Type B pancreatic cell (in vitro differentiated cells): ENCODE results near the gene SMCP. TPM values are rescaled to one million over a fixed set of nuclear protein-coding genes. Genes with fewer than 3 reads are reported as not detected.

ENCODE experiments used
- DNase-seq: peaks from one replicate; pipeline ENCODE4 v3.0.0; 2021; ENCODE audit warnings: mixed read lengths; ENCODE audit not compliant: unreplicated experiment; ENCODE audit errors: extremely low spot score
- H3K27ac Mint-ChIP-seq: 2 replicates; pipeline ENCODE4 v1.8.0; 2021; ENCODE audit warnings: mild to moderate bottlenecking, mixed read lengths
- H3K27me3 Mint-ChIP-seq: 2 replicates; pipeline ENCODE4 v1.8.0; 2021; ENCODE audit warnings: mixed read lengths
- H3K36me3 Mint-ChIP-seq: 2 replicates; pipeline ENCODE4 v1.8.0; 2021; ENCODE audit warnings: mixed read lengths
- H3K4me1 Mint-ChIP-seq: one replicate; pipeline ENCODE4 v1.8.0; 2021; ENCODE audit warnings: mixed read lengths; ENCODE audit not compliant: unreplicated experiment
- H3K4me3 Mint-ChIP-seq: 2 replicates; pipeline ENCODE4 v1.8.0; 2021; ENCODE audit warnings: mild to moderate bottlenecking, mixed read lengths
- H3K9me3 Mint-ChIP-seq: 2 replicates; pipeline ENCODE4 v1.8.0; 2021; ENCODE audit warnings: mixed read lengths
- CTCF ChIP-seq: fragments of 200-600 bp; sonication (generic); conservative IDR thresholded peaks from 2 replicates; pipeline ENCODE4 v1.5.0; 2021; ENCODE audit warnings: antibody characterized with exemption, mild to moderate bottlenecking
- long read RNA-seq: library from polyadenylated mRNA; unstranded; transcript quantifications from one replicate; pipeline ENCODE4 v2.0.0, GENCODE V29; 2020
- total RNA-seq: library from RNA; stranded (reverse); gene quantifications from 2 replicates; pipeline ENCODE4 v1.2.1, GENCODE V29; 2021; ENCODE audit warnings: low replicate concordance

Gene SMCP
- not detected in 2 replicates for total RNA-seq
- long read RNA-seq, result 0 reads

DNA sequence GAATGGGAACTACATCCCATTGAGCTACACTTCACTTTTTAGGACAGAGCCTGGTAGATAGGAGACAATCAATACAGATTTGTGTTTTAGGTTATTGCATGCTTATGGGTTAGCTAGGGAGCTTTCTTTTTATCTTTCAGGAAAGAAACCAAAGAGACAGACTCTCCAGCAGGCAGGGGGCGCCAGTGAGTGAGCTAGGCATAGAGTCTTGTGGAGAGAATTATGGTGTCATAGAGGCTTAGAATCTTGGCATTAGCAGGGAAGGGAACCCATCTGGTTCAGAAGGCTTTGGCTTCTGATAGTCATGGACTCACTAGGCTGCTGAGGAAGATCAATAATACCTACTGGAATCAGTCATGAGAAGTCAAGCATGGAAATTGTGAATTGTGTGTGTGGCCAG lies at the start of gene SMCP:
SMCP (plus strand) TSS at position 281 of the 400 bp plus-strand sequence. CDS start 6,101 bp downstream, outside the sequence.
- Mint-ChIP-seq H3K27ac (no peak within 1 kb of the TSS), H3K4me3 (no peak within 1 kb of the TSS), H3K36me3 (no peaks in the 10 kb centered on the region), H3K9me3 (no peaks in the 10 kb centered on the region), H3K27me3 (no peaks in the 10 kb centered on the region), H3K4me1 (no peaks in the 10 kb centered on the region)
- peak; percentile 20 for TF ChIP-seq CTCF
- DNase-seq, result no peak

DNA sequence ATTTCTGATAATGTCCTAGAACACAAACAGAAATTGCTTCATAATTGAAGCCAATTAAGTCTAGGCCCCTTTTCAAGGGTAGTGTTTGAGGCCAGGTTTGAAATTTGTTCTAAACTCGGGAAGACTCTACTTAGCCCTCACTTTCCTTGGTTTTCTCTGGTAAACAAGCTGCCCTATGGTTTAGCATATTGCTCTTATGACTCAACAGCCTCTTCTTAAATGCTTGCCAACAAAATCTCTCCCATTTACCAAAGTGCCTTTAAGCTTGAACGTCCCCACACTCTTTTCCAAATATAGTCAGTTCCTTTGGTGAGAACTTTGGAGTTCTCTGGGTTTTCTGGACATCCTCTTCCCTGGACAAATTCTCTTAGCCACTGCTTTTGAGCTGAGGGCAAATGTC lies 41.3 kb upstream of the SMCP start:
- no peaks in the 10 kb centered on the region for H3K36me3 Mint-ChIP-seq
- H3K27ac Mint-ChIP-seq, result no peak overlapping the region
- no peak for TF ChIP-seq CTCF
- no peak for DNase-seq
- no peaks in the 10 kb centered on the region for H3K27me3 Mint-ChIP-seq
- H3K9me3 Mint-ChIP-seq, result peaks cover 5% of the 10 kb centered on the region
- no peaks in the 10 kb centered on the region for H3K4me1 Mint-ChIP-seq
- H3K4me3 Mint-ChIP-seq, result no peak overlapping the region

DNA sequence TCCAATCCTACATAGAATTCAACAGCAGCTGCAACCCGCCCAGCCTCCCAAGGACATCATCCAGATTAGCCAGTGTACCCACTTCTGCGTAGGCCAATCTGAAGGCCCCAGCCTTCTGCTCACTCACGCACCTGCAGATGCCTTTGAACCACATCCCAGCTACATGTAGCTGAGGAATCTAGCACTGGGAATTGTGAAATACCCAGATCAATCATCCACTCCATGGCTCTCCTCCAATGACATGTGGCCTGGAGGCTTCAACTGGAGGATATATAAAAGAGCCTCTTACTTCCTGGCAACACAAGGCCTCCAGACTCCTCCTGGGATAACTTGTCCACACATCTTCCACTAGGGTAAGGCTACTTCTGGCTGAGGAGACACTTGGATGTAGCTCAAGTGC lies 35.6 kb upstream of the SMCP start, which contains the start of gene LCE6A:
LCE6A (plus strand) TSS at position 301 of the 400 bp plus-strand sequence. CDS start 665 bp downstream, outside the sequence.
- no peaks in the 10 kb centered on the region for H3K4me1 Mint-ChIP-seq
- TF ChIP-seq CTCF, result no peak
- H3K4me3 Mint-ChIP-seq, result no peak within 1 kb of the TSS
- DNase-seq, result no peak
- H3K36me3 Mint-ChIP-seq, result no peaks in the 10 kb centered on the region
- no peaks in the 10 kb centered on the region for H3K27me3 Mint-ChIP-seq
- no peaks in the 10 kb centered on the region for H3K9me3 Mint-ChIP-seq
- no peak within 1 kb of the TSS for H3K27ac Mint-ChIP-seq

GRCh38 chr1:152855661-152856060 lies 22.5 kb upstream of the SMCP start:
- H3K27ac Mint-ChIP-seq, result no peak overlapping the region
- peaks cover 4% of the 10 kb centered on the region for H3K9me3 Mint-ChIP-seq
- DNase-seq, result no peak
- TF ChIP-seq CTCF, result no peak
- H3K4me3 Mint-ChIP-seq, result no peak overlapping the region
- H3K4me1 Mint-ChIP-seq, result no peaks in the 10 kb centered on the region
- H3K36me3 Mint-ChIP-seq, result no peaks in the 10 kb centered on the region
- H3K27me3 Mint-ChIP-seq, result no peaks in the 10 kb centered on the region

DNA sequence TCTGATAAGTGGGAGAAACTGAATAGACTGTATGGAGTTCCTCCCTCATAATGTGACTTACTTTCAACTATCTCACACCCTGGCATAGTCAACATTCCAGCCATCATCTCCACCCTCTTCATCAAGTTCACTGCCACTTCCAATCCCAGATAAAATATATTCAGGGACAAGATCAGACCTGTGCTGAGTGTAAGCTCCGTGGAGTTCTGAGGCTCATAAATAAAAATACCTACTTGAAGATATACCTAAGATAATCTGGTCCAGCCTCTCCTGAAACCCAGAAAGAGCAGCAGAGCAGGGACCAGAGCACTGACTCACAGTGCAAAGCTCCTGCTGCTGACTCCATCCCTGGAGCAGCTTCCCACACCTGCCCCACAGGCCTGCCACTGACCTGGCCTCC lies 20.1 kb upstream of the SMCP start:
- Mint-ChIP-seq H3K4me1 (no peaks in the 10 kb centered on the region), H3K27ac (no peak overlapping the region), H3K4me3 (no peak overlapping the region), H3K27me3 (no peaks in the 10 kb centered on the region), H3K36me3 (no peaks in the 10 kb centered on the region), H3K9me3 (peaks cover 4% of the 10 kb centered on the region)
- no peak for DNase-seq
- TF ChIP-seq CTCF, result no peak

DNA sequence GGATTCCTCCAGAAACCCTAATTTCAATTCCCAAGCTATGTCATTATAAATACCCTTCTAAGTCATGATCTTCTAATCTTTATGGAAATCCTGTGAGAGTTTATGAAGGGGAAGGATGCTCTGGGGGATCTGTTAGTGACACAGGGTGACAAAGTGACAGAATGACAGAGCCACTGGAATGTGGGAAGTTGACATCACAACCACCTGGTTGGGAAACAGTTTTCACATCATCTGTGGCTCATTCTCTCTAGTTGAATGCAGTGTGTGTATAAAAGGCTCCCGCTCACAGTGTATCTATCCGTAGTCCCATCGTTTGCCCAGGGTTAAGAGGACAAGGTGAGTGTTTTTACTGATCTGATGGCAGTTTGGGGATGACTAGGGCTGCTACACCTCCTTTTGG lies 18.4 kb upstream of the SMCP start, which contains the start of gene LCE7A:
LCE7A (plus strand) TSS at position 301 of the 400 bp plus-strand sequence. CDS start 702 bp downstream, outside the sequence.
- Mint-ChIP-seq H3K27me3 (no peaks in the 10 kb centered on the region), H3K4me1 (no peaks in the 10 kb centered on the region), H3K4me3 (no peak within 1 kb of the TSS), H3K9me3 (no peaks in the 10 kb centered on the region), H3K27ac (no peak within 1 kb of the TSS), H3K36me3 (no peaks in the 10 kb centered on the region)
- TF ChIP-seq CTCF, result no peak
- DNase-seq, result no peak
